Choroid plexus epithelial cell (primary cell): ENCODE results near the gene OR51L1.
A peak's percentile ranks its signal among the peaks of the same experiment; 100 is the strongest.

ENCODE experiments used
- DNase-seq: peaks from one replicate; pipeline ENCODE4 v3.0.0-alpha.2; 2010; ENCODE audit warnings: low read depth
- H3K4me3 ChIP-seq: 2 replicates; pipeline ENCODE4 v1.5.1; 2011; ENCODE audit warnings: low read depth, mild to moderate bottlenecking, control low read depth, low read length, moderate library complexity
- TF ChIP-seq, protein P1 (sequence below): conservative IDR thresholded peaks from 2 replicates; pipeline ENCODE4 v1.5.1; 2011; ENCODE audit warnings: low read depth, mild to moderate bottlenecking, control low read depth, inconsistent platforms, low read length, moderate library complexity

The OR51L1 gene

DNA sequence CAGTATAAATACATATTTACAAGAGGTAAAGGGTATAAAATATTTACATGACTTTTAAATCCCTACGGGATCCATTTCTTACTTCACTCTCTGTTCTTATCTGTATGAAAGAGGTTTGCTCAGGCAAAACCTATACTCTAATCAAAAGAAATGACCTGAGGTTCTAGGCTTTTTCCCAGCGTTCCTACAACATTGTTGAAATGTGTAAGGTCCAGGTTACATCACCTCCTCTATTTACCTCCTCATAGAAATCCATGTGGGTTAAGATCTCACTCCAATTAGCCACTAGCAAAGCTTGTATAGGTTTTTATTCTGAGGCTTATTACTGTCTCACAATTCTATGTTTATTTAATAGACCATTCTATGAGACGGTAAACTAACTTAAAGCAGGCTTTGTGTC lies 12.0 kb upstream of the OR51L1 start:
- no peak overlapping the region for H3K4me3 ChIP-seq
- TF ChIP-seq, protein P1, sequence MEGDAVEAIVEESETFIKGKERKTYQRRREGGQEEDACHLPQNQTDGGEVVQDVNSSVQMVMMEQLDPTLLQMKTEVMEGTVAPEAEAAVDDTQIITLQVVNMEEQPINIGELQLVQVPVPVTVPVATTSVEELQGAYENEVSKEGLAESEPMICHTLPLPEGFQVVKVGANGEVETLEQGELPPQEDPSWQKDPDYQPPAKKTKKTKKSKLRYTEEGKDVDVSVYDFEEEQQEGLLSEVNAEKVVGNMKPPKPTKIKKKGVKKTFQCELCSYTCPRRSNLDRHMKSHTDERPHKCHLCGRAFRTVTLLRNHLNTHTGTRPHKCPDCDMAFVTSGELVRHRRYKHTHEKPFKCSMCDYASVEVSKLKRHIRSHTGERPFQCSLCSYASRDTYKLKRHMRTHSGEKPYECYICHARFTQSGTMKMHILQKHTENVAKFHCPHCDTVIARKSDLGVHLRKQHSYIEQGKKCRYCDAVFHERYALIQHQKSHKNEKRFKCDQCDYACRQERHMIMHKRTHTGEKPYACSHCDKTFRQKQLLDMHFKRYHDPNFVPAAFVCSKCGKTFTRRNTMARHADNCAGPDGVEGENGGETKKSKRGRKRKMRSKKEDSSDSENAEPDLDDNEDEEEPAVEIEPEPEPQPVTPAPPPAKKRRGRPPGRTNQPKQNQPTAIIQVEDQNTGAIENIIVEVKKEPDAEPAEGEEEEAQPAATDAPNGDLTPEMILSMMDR: no peak
- DNase-seq: no peak

DNA sequence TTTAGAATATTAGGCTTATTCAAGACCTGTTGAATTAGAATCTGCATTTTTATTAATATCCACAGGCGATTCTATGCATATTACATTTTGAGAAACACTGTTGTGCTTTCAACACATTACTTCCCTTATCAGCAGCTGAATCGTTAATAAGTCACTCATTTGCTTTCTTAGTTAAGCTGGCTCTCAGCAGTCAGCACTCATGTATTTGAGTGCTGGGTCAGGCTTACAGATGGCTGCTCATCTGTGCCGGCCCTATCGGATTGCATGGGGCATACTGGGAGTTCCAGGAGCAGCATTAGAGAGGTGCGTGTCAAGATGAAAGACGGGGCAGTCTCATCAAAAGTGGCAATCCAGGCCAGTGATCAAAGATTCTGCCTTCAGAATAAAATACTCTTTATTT lies 10.8 kb upstream of the OR51L1 start:
- DNase-seq: no peak
- TF ChIP-seq, protein P1: no peak
- H3K4me3 ChIP-seq: no peak overlapping the region

DNA sequence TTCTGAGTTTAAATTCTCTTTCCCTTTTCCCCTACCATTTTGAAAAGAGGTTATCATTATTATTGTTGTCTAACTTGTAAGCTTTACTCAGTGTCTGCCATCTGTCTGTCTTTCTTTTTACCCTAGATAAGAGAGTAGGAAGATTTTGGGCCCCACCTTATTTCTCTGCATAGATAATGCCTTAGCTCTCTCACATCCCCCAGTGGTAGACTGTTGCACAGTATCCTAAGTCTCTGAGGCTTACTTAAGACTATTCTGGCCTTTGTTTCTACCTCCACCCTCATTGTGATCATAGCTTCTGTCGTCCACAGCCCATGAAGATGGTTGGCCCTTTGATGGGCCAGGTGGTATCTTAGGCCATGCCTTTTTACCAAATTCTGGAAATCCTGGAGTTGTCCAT lies 3.6 kb upstream of the OR51L1 start:
- peak; percentile 56 for DNase-seq
- no peak overlapping the region for H3K4me3 ChIP-seq
- TF ChIP-seq, protein P1: peak; percentile 69

DNA sequence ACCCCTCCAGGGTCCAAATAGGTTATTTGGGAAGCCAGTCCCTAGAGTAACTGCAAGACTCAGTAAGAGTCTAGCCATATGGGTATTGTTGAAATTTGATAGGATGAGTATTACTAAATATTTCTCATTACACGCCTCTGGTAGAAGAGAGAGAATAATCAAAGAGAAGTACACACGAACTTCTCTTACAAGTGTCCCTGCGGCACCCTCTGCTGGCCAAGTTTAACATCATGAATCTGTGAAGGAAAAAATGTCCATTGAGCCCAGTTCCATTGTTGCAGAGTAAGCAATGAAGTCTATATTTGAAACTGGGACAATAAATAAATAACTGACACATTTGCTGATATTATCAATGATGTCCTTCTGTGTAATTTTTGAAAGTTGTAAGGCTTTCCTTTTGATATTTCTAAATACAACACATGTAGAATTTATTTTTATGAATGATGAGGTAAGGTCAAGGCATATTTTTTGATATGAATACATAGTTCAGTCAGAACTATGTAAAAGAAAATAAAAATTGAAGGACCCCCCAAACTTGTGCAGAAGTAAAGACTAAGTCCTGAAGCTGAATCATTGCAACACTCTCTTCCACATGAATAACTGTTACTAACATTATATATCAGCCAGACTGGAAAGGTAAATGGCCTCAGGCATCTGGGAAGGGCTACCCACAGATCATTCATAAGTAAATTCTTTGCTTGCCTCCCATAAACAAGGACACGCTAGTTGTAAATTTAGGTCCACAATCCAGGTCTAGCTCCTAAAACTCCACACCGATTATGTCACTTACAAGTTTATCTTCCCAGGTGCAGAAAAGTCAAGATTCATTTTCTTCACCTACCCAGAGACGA lies 10.0 kb downstream of the OR51L1 start:
- TF ChIP-seq, protein P1: peak; percentile 78
- H3K4me3 ChIP-seq: no peak overlapping the region
- peak; percentile 82 for DNase-seq

DNA sequence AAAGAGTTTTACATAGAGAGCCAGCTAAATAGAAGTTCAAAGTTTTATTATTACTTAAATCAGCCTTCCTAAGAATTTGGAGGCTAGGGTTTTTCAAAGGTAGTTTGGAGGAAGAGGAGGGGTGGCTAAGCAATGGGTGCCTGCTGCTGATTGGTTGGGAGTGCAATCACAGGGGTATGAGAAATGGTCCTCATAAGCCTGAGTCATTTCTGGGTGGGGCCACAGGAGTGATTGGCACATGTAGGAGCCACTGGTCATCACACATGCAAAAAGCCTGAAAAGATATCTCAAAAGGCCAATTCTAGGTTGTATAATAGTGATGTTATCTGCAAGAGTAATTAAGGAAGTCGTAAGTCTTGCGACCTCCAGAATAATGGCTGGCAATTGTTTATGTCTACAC lies 12.9 kb downstream of the OR51L1 start:
- H3K4me3 ChIP-seq: no peak overlapping the region
- TF ChIP-seq, protein P1: no peak
- peak; percentile 2 for DNase-seq

DNA sequence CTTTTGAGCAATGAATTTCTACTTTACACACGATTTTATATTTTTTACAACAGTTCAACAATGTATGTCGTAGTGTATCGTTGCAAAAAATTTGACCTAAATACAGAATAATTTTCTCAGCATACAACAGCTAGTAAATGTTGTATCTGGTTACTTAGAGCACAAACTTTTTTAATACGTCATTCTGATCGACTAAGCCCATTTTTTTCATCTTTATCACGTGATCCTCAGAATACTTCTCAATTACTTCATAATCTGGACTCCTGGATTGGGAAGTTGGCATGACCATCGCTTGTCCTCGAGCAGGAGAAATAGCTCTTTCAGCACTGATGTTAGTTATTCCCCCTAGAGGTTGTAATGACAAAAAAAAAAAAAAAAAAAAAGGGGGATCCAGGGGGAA lies 16.6 kb downstream of the OR51L1 start:
- TF ChIP-seq, protein P1: no peak

DNA sequence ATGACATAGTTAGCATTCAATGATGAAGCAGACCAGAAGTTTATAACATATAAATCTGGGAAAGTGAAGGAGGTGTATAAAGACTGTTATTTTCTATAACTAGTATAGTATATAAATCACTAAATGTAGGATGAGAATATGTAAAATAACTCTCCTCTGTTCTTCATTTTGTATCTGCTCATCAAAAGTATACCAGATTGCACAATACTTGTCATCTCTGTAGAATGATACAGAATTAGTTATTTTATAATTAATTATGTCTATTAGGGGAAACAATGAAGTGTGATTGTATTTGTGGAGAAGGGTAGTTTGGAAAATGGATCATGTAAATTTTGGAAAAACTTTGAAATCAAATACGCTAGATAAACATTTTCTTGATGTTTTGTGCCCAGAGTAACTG lies 18.4 kb downstream of the OR51L1 start:
- DNase-seq: no peak

More for the DNA sequence above, 16.6 kb downstream of the OR51L1 start:
- no peak for DNase-seq
- H3K4me3 ChIP-seq: no peak overlapping the region

More for the DNA sequence above, 18.4 kb downstream of the OR51L1 start:
- TF ChIP-seq, protein P1: no peak
- H3K4me3 ChIP-seq: no peak overlapping the region
